Stimulated activated naive CD8-positive, alpha-beta T cell treated with anti-CD3 and anti-CD28 coated beads, Interleukin-15, Interleukin-2, amounts not matched to agents 100 ng/mL and 50 ng/mL, for 24 hours (primary cell): ENCODE measurements around the gene LTF.
"Not testable (repeated sequence)": the region's sequence is repeated elsewhere in the genome, so short reads cannot be mapped to it uniquely, and the experiment has no call there.

Source experiments
- H3K27ac Mint-ChIP-seq: one replicate; pipeline ENCODE4 v1.8.0; 2021; ENCODE audit warnings: mild to moderate bottlenecking, mixed read lengths
- H3K27me3 Mint-ChIP-seq: one replicate; pipeline ENCODE4 v1.8.0; 2021; ENCODE audit warnings: mixed read lengths
- H3K36me3 Mint-ChIP-seq: one replicate; pipeline ENCODE4 v1.8.0; 2021; ENCODE audit warnings: low read depth, mixed read lengths
- H3K4me1 Mint-ChIP-seq: one replicate; pipeline ENCODE4 v1.8.0; 2021; ENCODE audit warnings: low read depth, mixed read lengths
- H3K4me3 Mint-ChIP-seq: one replicate; pipeline ENCODE4 v1.8.0; 2021; ENCODE audit warnings: mild to moderate bottlenecking, mixed read lengths
- H3K9me3 Mint-ChIP-seq: one replicate; pipeline ENCODE4 v1.8.0; 2021; ENCODE audit warnings: mixed read lengths

Gene LTF

DNA sequence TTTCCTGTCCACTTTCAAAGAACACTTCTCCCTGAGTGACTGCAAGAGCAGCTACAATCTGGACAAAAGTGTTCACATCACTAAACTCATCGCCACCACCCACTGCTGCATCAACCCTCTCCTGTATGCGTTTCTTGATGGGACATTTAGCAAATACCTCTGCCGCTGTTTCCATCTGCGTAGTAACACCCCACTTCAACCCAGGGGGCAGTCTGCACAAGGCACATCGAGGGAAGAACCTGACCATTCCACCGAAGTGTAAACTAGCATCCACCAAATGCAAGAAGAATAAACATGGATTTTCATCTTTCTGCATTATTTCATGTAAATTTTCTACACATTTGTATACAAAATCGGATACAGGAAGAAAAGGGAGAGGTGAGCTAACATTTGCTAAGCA is 55.9 kb downstream of the LTF start:
- H3K27me3 Mint-ChIP-seq: no peaks in the 10 kb centered on the region
- no peak overlapping the region for H3K27ac Mint-ChIP-seq
- no peaks in the 10 kb centered on the region for H3K9me3 Mint-ChIP-seq
- no peak overlapping the region for H3K4me3 Mint-ChIP-seq
- peaks cover 37% of the 10 kb centered on the region for H3K4me1 Mint-ChIP-seq
- no peaks in the 10 kb centered on the region for H3K36me3 Mint-ChIP-seq

- Mint-ChIP-seq H3K27ac (no peak overlapping the region), H3K9me3 (no peaks in the 10 kb centered on the region), H3K4me1 (peaks cover 37% of the 10 kb centered on the region), H3K4me3 (peak overlapping the region; percentile 82), H3K27me3 (peaks cover 2% of the 10 kb centered on the region), H3K36me3 (no peaks in the 10 kb centered on the region)
Measured at GRCh38 chr3:46407970-46408369, 56.7 kb downstream of the LTF start.

- peaks cover 37% of the 10 kb centered on the region for H3K4me1 Mint-ChIP-seq
- H3K27me3 Mint-ChIP-seq: peaks cover 4% of the 10 kb centered on the region
- H3K27ac Mint-ChIP-seq: peak within 1 kb of the TSS; percentile 85
- peak within 1 kb of the TSS; percentile 82 for H3K4me3 Mint-ChIP-seq
- H3K36me3 Mint-ChIP-seq: no peaks in the 10 kb centered on the region
- no peaks in the 10 kb centered on the region for H3K9me3 Mint-ChIP-seq
Measured at GRCh38 chr3:46406788-46407611, 57.7 kb downstream of the LTF start, which contains the start of the genes CCR5AS and CCRL2. Gene CCR5AS (minus strand): TSS chr3:46407066. Gene CCRL2 (plus strand): TSS chr3:46407259. CDS start chr3:46408080, 821 bp downstream.

DNA sequence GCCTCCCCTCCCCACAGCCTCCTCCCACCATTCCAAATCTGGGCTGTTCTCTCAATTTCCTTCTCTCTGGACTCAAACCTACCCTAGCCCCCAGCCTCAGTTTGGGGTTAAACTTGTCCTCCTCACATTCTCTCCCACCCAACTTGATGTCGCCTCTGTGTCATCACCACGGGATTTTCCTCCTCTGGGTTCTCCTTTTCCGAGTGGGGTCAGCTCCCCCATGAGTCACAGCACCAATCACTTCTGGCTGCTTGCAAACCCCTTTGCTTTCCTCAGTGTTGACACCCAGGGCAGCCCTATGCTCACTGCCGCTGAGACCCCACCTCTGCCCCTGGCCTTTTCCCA is 58.3 kb downstream of the LTF start:
- Mint-ChIP-seq H3K4me3 (peak overlapping the region; percentile 82), H3K4me1 (peaks cover 37% of the 10 kb centered on the region), H3K36me3 (no peaks in the 10 kb centered on the region), H3K27ac (peak overlapping the region; percentile 85), H3K27me3 (peaks cover 4% of the 10 kb centered on the region), H3K9me3 (no peaks in the 10 kb centered on the region)

DNA sequence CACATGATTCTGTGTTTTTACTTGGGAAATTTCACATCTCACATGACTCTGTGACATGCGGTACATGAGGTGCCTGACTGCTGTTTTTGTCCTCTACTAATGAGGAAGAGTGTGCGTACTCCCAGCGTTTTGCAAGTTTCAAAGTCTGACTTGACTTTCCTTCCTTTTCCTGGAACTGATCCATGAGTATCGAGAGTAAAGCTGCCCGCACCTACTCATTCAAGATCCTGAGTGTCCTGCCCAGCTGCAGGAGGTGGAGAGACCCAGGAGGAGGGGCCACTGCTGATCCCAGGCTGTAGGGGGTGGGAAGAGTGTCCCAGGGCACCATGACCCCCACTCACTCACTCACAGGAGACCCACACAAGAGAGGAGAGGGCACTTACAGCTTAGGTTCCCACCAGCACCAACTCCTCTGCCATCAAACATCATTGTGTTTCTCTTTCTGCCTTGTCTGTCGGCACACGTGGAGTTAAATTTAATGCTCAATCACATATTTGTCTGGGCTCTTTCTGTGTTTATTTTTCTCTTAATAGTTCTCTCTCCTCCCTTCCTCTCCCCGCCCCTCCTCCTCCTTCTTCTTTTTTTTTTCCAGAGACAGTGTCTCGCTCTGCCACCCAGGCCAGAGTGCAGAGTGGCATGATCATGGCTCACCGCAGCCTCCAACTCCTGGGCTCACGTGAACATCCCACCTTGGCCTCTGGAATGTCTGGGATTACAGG is 59.2 kb downstream of the LTF start:
- Mint-ChIP-seq H3K9me3 (no peaks in the 10 kb centered on the region), H3K4me1 (peaks cover 37% of the 10 kb centered on the region), H3K27ac (no peak overlapping the region), H3K27me3 (peaks cover 4% of the 10 kb centered on the region), H3K4me3 (no peak overlapping the region), H3K36me3 (no peaks in the 10 kb centered on the region)

GRCh38 chr3:46402902-46403301 is 61.8 kb downstream of the LTF start:
- H3K4me1 Mint-ChIP-seq: peaks cover 18% of the 10 kb centered on the region
- H3K4me3 Mint-ChIP-seq, H3K27ac Mint-ChIP-seq, H3K27me3 Mint-ChIP-seq, H3K36me3 Mint-ChIP-seq, H3K9me3 Mint-ChIP-seq: not testable (repeated sequence)

GRCh38 chr3:46401579-46401978 is 63.1 kb downstream of the LTF start:
- Mint-ChIP-seq H3K4me3 (no peak overlapping the region), H3K27me3 (peaks cover 4% of the 10 kb centered on the region), H3K4me1 (peaks cover 10% of the 10 kb centered on the region), H3K36me3 (no peaks in the 10 kb centered on the region), H3K27ac (no peak overlapping the region), H3K9me3 (no peaks in the 10 kb centered on the region)

GRCh38 chr3:46400846-46401245 is 63.9 kb downstream of the LTF start:
- Mint-ChIP-seq H3K4me1 (peaks cover 10% of the 10 kb centered on the region), H3K9me3 (no peaks in the 10 kb centered on the region), H3K27ac (no peak overlapping the region), H3K36me3 (no peaks in the 10 kb centered on the region), H3K4me3 (no peak overlapping the region), H3K27me3 (peaks cover 4% of the 10 kb centered on the region)

DNA sequence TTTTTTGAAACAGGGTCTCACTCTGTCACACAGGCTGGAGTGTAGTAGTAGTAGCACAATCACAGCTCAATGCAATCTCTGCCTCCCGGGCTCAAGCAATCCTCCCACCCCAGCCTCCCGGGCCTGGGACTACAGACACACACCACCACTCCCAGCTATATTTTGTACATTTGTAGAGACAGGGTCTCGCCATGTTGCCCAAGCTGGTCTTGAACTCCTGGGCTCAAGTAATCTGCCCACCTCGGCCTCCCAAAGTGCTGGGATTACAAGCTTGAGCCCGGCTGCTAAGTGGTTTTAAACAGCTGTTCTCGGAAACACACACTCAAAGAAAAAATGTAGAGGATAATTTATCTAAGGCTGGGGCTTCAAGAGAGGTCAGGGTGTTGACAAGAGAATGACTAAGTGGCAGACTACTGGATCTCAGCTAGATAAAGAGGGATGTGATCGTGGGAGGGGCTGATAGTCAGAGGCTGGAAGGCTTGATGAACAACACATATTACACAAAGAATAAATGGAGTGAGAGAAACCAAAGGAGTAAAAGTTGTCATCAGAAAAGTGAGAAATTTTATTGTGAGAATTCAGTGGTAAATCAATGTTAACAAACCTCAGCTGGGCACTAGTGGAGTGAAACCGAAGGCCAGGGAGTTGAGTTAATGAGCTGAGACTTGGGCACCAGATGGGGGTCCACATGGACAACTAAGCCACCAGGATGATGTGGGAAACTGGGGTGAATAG is 64.5 kb downstream of the LTF start:
- Mint-ChIP-seq H3K27ac (no peak overlapping the region), H3K4me1 (peaks cover 12% of the 10 kb centered on the region), H3K4me3 (no peak overlapping the region), H3K36me3 (no peaks in the 10 kb centered on the region), H3K9me3 (no peaks in the 10 kb centered on the region), H3K27me3 (peaks cover 4% of the 10 kb centered on the region)

- H3K4me3 Mint-ChIP-seq: no peak overlapping the region
- peaks cover 4% of the 10 kb centered on the region for H3K27me3 Mint-ChIP-seq
- no peak overlapping the region for H3K27ac Mint-ChIP-seq
- no peaks in the 10 kb centered on the region for H3K36me3 Mint-ChIP-seq
- H3K4me1 Mint-ChIP-seq: peaks cover 12% of the 10 kb centered on the region
- H3K9me3 Mint-ChIP-seq: no peaks in the 10 kb centered on the region
Measured at GRCh38 chr3:46399557-46399956, 65.1 kb downstream of the LTF start.

DNA sequence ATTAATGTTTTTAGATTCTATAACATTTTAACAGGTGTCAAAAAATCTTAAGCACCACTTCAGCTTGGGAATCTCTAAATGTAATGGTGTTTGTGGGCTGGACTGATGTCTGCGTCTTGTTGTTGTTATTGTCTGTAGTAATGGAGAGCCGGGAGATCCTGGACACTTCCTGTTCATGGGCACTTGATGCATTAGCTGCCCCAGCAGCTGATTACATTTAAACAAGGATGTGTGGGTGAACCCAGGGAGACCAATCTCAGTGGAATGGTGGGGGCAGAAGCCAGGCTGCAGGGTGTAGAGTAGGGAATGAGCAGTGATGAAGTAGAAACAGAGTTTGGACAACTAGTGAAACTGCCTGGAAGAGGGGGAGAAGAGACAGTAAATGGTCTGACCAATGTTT is 65.6 kb downstream of the LTF start:
- H3K36me3 Mint-ChIP-seq: no peaks in the 10 kb centered on the region
- H3K27me3 Mint-ChIP-seq: peaks cover 4% of the 10 kb centered on the region
- H3K4me1 Mint-ChIP-seq: peaks cover 12% of the 10 kb centered on the region
- no peaks in the 10 kb centered on the region for H3K9me3 Mint-ChIP-seq
- H3K27ac Mint-ChIP-seq: no peak overlapping the region
- H3K4me3 Mint-ChIP-seq: no peak overlapping the region

GRCh38 chr3:46398186-46398955 is 66.3 kb downstream of the LTF start:
- no peak overlapping the region for H3K27ac Mint-ChIP-seq
- no peaks in the 10 kb centered on the region for H3K36me3 Mint-ChIP-seq
- peaks cover 4% of the 10 kb centered on the region for H3K27me3 Mint-ChIP-seq
- H3K9me3 Mint-ChIP-seq: no peaks in the 10 kb centered on the region
- H3K4me1 Mint-ChIP-seq: peaks cover 12% of the 10 kb centered on the region
- H3K4me3 Mint-ChIP-seq: no peak overlapping the region

DNA sequence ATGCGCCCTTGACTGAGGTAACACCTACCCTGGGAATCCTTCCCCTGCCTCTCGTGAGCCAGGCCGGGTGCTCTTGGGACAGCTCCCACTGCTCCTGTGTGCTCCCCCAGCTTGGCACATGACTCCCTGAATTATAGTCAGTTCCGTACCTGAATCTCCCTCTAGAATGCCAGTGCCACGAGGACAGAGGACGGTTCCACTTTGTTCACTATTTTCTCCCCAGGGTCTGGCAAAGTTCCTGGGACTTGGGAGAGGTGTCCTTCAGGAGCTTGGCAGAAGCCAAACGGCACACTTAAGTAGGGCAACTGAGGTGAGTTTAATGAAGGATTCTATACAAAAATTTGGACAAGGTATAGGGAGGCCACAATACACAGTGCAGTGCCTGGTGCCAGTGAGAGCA is 67.6 kb downstream of the LTF start:
- H3K36me3 Mint-ChIP-seq: no peaks in the 10 kb centered on the region
- no peak overlapping the region for H3K27ac Mint-ChIP-seq
- H3K4me3 Mint-ChIP-seq: no peak overlapping the region
- peaks cover 12% of the 10 kb centered on the region for H3K4me1 Mint-ChIP-seq
- H3K27me3 Mint-ChIP-seq: no peaks in the 10 kb centered on the region
- H3K9me3 Mint-ChIP-seq: no peaks in the 10 kb centered on the region

DNA sequence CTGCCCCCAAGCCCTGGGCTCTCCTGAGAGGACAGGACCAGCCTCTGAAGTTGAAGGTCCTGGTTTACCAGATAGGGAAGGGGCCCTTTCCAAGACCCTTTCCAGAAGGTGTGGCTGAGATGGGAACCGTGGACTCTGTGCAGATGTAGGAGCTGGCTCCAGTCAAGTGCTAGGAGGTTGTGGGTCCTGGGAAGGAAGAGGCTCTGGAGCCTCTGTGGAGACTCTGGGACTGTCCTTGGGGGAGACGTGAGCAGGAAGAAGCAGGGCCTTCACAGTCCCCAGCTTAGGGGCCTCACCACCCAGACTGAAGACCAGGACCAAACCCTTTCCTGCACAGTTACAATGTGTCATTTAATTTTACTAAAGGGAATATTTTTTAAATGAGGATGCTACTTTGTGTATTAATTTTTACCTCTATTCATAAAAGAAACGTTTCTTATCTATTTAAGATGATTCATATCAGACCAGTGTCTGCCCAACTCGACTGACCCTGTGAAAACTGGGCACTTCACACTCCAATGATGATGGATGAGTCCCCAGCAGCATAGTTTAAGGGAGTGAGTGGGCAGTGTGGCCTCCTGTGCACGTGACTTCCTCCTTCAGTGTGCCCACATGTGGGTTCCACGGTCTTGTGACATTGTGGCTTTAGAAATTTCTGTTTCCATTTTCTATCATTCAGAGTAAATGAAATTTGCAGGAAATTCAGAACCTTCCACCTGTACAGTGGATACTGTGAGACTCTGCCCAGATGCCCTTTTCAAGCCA is 68.8 kb downstream of the LTF start:
- Mint-ChIP-seq H3K4me1 (peaks cover 12% of the 10 kb centered on the region), H3K27ac (no peak overlapping the region), H3K9me3 (no peaks in the 10 kb centered on the region), H3K4me3 (no peak overlapping the region), H3K27me3 (no peaks in the 10 kb centered on the region), H3K36me3 (no peaks in the 10 kb centered on the region)
